Neural progenitor cell (in vitro differentiated cells): ENCODE data around the gene FARS2. TPM values are rescaled to one million over a fixed set of nuclear protein-coding genes. Genes with fewer than 3 reads are reported as not detected.

Experiments used
- DNase-seq: peaks from one replicate; pipeline ENCODE4 v3.0.0-alpha.2; 2016; ENCODE audit warnings: low spot score
- H2AFZ ChIP-seq: fragments of 200-600 bp; sonication (generic); replicated peaks from 2 replicates; pipeline ENCODE4 v1.6.1; 2016; ENCODE audit warnings: antibody characterized with exemption
- H3F3A ChIP-seq: fragments of 200-600 bp; sonication (generic); 2 replicates; pipeline ENCODE4 v1.6.1; 2016; ENCODE audit warnings: antibody characterized with exemption, low read depth
- H3K27ac ChIP-seq: fragments of 200-600 bp; sonication (generic); 2 replicates; pipeline ENCODE4 v1.5.1; 2016; ENCODE audit warnings: mild to moderate bottlenecking
- H3K27me3 ChIP-seq: fragments of 200-600 bp; sonication (generic); 2 replicates; pipeline ENCODE4 v1.6.1; 2016; ENCODE audit warnings: mild to moderate bottlenecking, moderate library complexity
- H3K36me3 ChIP-seq: fragments of 200-600 bp; sonication (generic); 2 replicates; pipeline ENCODE4 v1.5.1; 2016
- H3K4me1 ChIP-seq: fragments of 200-600 bp; sonication (generic); 2 replicates; pipeline ENCODE4 v1.6.1; 2016; ENCODE audit warnings: mixed run types
- H3K4me2 ChIP-seq: fragments of 200-600 bp; sonication (generic); 2 replicates; pipeline ENCODE4 v1.6.1; 2016
- H3K4me3 ChIP-seq: fragments of 200-600 bp; sonication (generic); 2 replicates; pipeline ENCODE4 v1.5.1; 2016
- H3K79me2 ChIP-seq: fragments of 200-600 bp; sonication (generic); 2 replicates; pipeline ENCODE4 v1.6.1; 2016; ENCODE audit warnings: low read depth
- H3K9ac ChIP-seq: fragments of 200-600 bp; sonication (generic); 2 replicates; pipeline ENCODE4 v1.6.1; 2016
- H3K9me3 ChIP-seq: fragments of 200-600 bp; sonication (generic); 2 replicates; pipeline ENCODE4 v1.5.1; 2016; ENCODE audit warnings: low read depth
- H4K20me1 ChIP-seq: fragments of 200-600 bp; sonication (generic); 2 replicates; pipeline ENCODE4 v1.6.1; 2016; ENCODE audit warnings: low read depth
- H3K27ac Mint-ChIP-seq: 3 replicates; pipeline ENCODE4 v1.8.0; 2021; ENCODE audit warnings: mixed read lengths
- H3K27me3 Mint-ChIP-seq: 2 replicates; pipeline ENCODE4 v1.8.0; 2022; ENCODE audit warnings: low read depth, mild to moderate bottlenecking, inconsistent platforms, moderate library complexity, mixed read lengths; ENCODE audit not compliant: insufficient read depth
- H3K36me3 Mint-ChIP-seq: 3 replicates; pipeline ENCODE4 v1.8.0; 2021; ENCODE audit warnings: mixed read lengths
- H3K4me1 Mint-ChIP-seq: 3 replicates; pipeline ENCODE4 v1.8.0; 2021; ENCODE audit warnings: mixed read lengths
- H3K4me3 Mint-ChIP-seq: 3 replicates; pipeline ENCODE4 v1.8.0; 2021; ENCODE audit warnings: mild to moderate bottlenecking, moderate library complexity, mixed read lengths
- H3K9me3 Mint-ChIP-seq: 3 replicates; pipeline ENCODE4 v1.8.0; 2020; ENCODE audit warnings: mixed read lengths
- EZH2 ChIP-seq: fragments of 200-600 bp; sonication (generic); IDR thresholded peaks from 2 replicates; pipeline ENCODE4 v1.6.1; 2017; ENCODE audit warnings: antibody characterized with exemption, mild to moderate bottlenecking, moderate library complexity
- EZH2phosphoT487 ChIP-seq: fragments of 200-600 bp; sonication (generic); IDR thresholded peaks from 2 replicates; pipeline ENCODE4 v1.6.1; 2017; ENCODE audit warnings: antibody characterized with exemption
- total RNA-seq: library from RNA; depleted of rRNA; stranded (reverse); fragments of >200 nt; gene quantifications from 2 replicates; pipeline ENCODE4 v1.2.3, GENCODE V29; 2015; ENCODE audit warnings: low replicate concordance
- TF ChIP-seq, protein P1 (sequence below): fragments of 200-600 bp; sonication (generic); IDR thresholded peaks from 2 replicates; pipeline ENCODE4 v1.5.1; 2017; ENCODE audit warnings: antibody characterized with exemption, mild to moderate bottlenecking

FARS2 gene
- total RNA-seq, 1 donor from 2014 or later: 10.8 TPM

DNA sequence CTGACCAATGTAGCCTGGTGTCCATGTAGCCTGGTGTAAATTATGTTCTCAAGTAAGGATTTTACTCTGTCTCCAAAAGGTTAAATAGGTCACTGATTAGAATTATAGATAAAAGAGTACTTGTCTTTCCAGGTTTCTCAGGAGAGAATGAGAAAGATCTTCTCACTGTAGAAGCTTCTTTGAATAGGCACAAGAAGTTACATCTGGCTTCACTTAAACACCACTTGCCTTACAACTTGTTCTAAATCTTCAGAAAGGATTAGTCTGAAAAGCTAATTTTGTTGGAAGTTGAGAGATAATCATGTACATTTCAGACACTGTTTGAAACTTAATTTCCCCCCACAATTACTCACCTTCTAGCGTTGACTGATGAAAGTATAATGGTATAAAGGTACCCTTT, 275.3 kb downstream of the FARS2 start:
- Histone ChIP-seq H3K79me2 (no peaks in the 10 kb centered on the region), H3K27ac (no peak overlapping the region), H3K4me1 (no peaks in the 10 kb centered on the region), H3F3A (no peaks in the 10 kb centered on the region), H4K20me1 (no peaks in the 10 kb centered on the region), H3K4me2 (no peak overlapping the region), H3K9me3 (no peaks in the 10 kb centered on the region), H2AFZ (no peak overlapping the region), H3K27me3 (no peaks in the 10 kb centered on the region), H3K4me3 (no peak overlapping the region), H3K36me3 (no peaks in the 10 kb centered on the region), H3K9ac (no peak overlapping the region)
- Mint-ChIP-seq H3K36me3 (peaks cover 10% of the 10 kb centered on the region), H3K9me3 (no peaks in the 10 kb centered on the region), H3K4me1 (peaks cover 2% of the 10 kb centered on the region), H3K27me3 (peaks cover 3% of the 10 kb centered on the region), H3K27ac (no peak overlapping the region), H3K4me3 (no peak overlapping the region)
- TF ChIP-seq EZH2phosphoT487: no peak
- TF ChIP-seq EZH2: no peak
- no peak for DNase-seq

DNA sequence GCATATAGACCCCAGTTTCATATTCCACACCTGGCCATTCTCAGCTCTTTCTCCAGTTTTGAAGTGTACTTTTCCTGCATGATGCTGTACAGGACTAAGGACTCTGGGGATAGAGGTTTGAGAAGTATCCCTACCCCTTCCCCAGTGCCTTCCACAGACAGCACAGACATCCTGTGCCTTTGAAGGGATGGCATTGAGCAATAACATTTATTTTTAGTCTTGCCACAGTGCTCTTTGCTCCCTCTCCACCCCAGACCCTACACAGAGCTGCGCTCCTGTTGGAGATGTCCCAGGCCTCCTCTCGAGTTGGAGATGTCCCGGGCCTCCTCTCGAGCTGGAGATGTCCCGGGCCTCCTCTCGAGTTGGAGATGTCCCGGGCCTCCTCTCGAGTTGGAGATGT, 275.8 kb downstream of the FARS2 start:
- no peak overlapping the region for H2AFZ ChIP-seq
- Mint-ChIP-seq H3K4me1 (no peaks in the 10 kb centered on the region), H3K27ac (no peak overlapping the region), H3K9me3 (no peaks in the 10 kb centered on the region), H3K4me3 (no peak overlapping the region), H3K27me3 (peaks cover 3% of the 10 kb centered on the region), H3K36me3 (peaks cover 10% of the 10 kb centered on the region)
- H3K79me2 ChIP-seq: no peaks in the 10 kb centered on the region
- no peaks in the 10 kb centered on the region for H3K9me3 ChIP-seq
- no peaks in the 10 kb centered on the region for H3K27me3 ChIP-seq
- no peaks in the 10 kb centered on the region for H3K36me3 ChIP-seq
- H3K4me1 ChIP-seq: no peaks in the 10 kb centered on the region
- no peak for DNase-seq
- H3K9ac ChIP-seq: no peak overlapping the region
- H3K4me3 ChIP-seq: no peak overlapping the region
- no peak overlapping the region for H3K4me2 ChIP-seq
- H3F3A ChIP-seq: no peaks in the 10 kb centered on the region
- H3K27ac ChIP-seq: no peak overlapping the region
- no peak for TF ChIP-seq EZH2
- no peak for TF ChIP-seq EZH2phosphoT487
- TF ChIP-seq, protein P1, sequence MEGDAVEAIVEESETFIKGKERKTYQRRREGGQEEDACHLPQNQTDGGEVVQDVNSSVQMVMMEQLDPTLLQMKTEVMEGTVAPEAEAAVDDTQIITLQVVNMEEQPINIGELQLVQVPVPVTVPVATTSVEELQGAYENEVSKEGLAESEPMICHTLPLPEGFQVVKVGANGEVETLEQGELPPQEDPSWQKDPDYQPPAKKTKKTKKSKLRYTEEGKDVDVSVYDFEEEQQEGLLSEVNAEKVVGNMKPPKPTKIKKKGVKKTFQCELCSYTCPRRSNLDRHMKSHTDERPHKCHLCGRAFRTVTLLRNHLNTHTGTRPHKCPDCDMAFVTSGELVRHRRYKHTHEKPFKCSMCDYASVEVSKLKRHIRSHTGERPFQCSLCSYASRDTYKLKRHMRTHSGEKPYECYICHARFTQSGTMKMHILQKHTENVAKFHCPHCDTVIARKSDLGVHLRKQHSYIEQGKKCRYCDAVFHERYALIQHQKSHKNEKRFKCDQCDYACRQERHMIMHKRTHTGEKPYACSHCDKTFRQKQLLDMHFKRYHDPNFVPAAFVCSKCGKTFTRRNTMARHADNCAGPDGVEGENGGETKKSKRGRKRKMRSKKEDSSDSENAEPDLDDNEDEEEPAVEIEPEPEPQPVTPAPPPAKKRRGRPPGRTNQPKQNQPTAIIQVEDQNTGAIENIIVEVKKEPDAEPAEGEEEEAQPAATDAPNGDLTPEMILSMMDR: no peak
- no peaks in the 10 kb centered on the region for H4K20me1 ChIP-seq

DNA sequence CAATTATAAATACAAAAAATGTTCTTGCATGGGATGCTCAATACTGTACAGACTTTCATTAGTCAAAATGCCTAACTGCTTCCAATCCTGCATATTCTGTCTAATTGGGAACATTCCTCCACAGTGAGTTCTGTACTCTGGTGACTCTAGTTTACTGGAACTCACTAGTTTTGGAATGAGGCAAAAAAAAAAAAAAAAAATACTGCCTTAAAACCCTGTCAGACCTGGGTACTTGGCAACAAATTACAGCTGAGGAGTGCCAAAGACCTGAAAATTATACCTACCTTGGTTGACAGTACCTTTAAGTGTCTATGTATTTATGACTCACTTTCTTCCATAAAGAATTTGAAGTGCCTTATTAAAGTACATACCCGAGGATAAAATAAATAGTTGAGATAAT, 276.7 kb downstream of the FARS2 start:
- Mint-ChIP-seq H3K4me1 (no peaks in the 10 kb centered on the region), H3K9me3 (no peaks in the 10 kb centered on the region), H3K27ac (peak overlapping the region; percentile 8), H3K36me3 (peaks cover 10% of the 10 kb centered on the region), H3K27me3 (peaks cover 3% of the 10 kb centered on the region), H3K4me3 (no peak overlapping the region)
- no peaks in the 10 kb centered on the region for H3K36me3 ChIP-seq
- no peak overlapping the region for H3K4me2 ChIP-seq
- no peak overlapping the region for H3K9ac ChIP-seq
- no peaks in the 10 kb centered on the region for H3K27me3 ChIP-seq
- no peak overlapping the region for H2AFZ ChIP-seq
- no peaks in the 10 kb centered on the region for H4K20me1 ChIP-seq
- no peaks in the 10 kb centered on the region for H3K9me3 ChIP-seq
- TF ChIP-seq EZH2phosphoT487 (no peak), EZH2 (no peak)
- TF ChIP-seq, protein P1: no peak
- no peak overlapping the region for H3K27ac ChIP-seq
- H3K4me3 ChIP-seq: no peak overlapping the region
- no peak for DNase-seq
- H3K4me1 ChIP-seq: no peaks in the 10 kb centered on the region
- H3F3A ChIP-seq: no peaks in the 10 kb centered on the region
- H3K79me2 ChIP-seq: no peaks in the 10 kb centered on the region

DNA sequence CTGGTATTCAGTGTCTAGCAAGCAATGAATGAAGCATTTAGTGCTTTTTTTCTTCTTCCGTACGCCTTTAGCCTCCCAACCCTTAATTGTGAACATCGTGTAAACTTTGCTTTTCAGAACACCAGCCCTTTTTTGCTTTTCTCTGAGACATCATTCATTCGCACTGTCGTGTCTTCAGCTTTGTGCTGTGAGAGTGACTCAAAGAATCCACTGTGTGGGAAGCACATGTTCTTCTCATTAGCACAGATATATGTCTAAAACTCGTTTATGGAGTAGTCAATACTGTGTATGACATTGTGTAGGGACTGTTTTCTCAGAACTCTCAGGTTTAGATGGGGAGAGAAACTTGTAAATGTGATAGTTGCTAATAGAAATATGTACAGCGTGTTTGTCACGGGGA, 279.1 kb downstream of the FARS2 start:
- H3K4me3 ChIP-seq: no peak overlapping the region
- H3K36me3 ChIP-seq: no peaks in the 10 kb centered on the region
- no peak for DNase-seq
- H3K36me3 Mint-ChIP-seq: peaks cover 13% of the 10 kb centered on the region
- no peak overlapping the region for H3K9ac ChIP-seq
- H2AFZ ChIP-seq: no peak overlapping the region
- peaks cover 3% of the 10 kb centered on the region for H3K27me3 Mint-ChIP-seq
- H3F3A ChIP-seq: no peaks in the 10 kb centered on the region
- no peaks in the 10 kb centered on the region for H3K9me3 ChIP-seq
- H4K20me1 ChIP-seq: no peaks in the 10 kb centered on the region
- H3K4me2 ChIP-seq: no peak overlapping the region
- no peak overlapping the region for H3K27ac Mint-ChIP-seq
- no peak overlapping the region for H3K27ac ChIP-seq
- H3K27me3 ChIP-seq: no peaks in the 10 kb centered on the region
- no peak overlapping the region for H3K4me3 Mint-ChIP-seq
- no peaks in the 10 kb centered on the region for H3K4me1 Mint-ChIP-seq
- peaks cover 5% of the 10 kb centered on the region for H3K9me3 Mint-ChIP-seq
- no peaks in the 10 kb centered on the region for H3K79me2 ChIP-seq
- TF ChIP-seq EZH2phosphoT487: no peak
- TF ChIP-seq EZH2: no peak
- TF ChIP-seq, protein P1: no peak
- no peaks in the 10 kb centered on the region for H3K4me1 ChIP-seq
